Testis (tissue), 3 donors: ENCODE results near the gene ZIC1. TPM values are rescaled to one million over a fixed set of nuclear protein-coding genes. Genes with fewer than 3 reads are reported as not detected.

ENCODE experiments used
- DNase-seq: peaks from one replicate; pipeline ENCODE4 v3.0.0-alpha.2; 2019
- H3K27ac ChIP-seq, 2 donors: fragments of 200-600 bp; sonication (generic); one replicate each; pipeline ENCODE4 v1.5.1; 2019
- H3K27me3 ChIP-seq: fragments of 200-600 bp; sonication (generic); one replicate; pipeline ENCODE4 v1.5.1; 2019
- H3K36me3 ChIP-seq: fragments of 200-600 bp; sonication (generic); one replicate; pipeline ENCODE4 v1.5.1; 2017; ENCODE audit warnings: low read depth; ENCODE audit errors: missing control alignments
- H3K4me1 ChIP-seq: fragments of 200-600 bp; sonication (generic); one replicate; pipeline ENCODE4 v1.5.1; 2019
- H3K4me3 ChIP-seq, 2 donors: fragments of 200-600 bp; sonication (generic); one replicate each; pipeline ENCODE4 v1.5.1; 2017 to 2019
- H3K9me3 ChIP-seq: fragments of 200-600 bp; sonication (generic); one replicate; pipeline ENCODE4 v1.5.1; 2017
- CTCF ChIP-seq, 3 experiments: fragments of 450-650 bp in 2 of 3; fragments of 200-600 bp in 1 of 3; sonication (generic) in 1 of 3; IDR thresholded peaks; one replicate each; pipeline ENCODE4 v1.5.1; 2016 to 2019; ENCODE audit warnings: antibody characterized with exemption in 3 of 3, mild to moderate bottlenecking in 2 of 3, moderate library complexity in 1 of 3
- POLR2A ChIP-seq: fragments of 450-650 bp; IDR thresholded peaks from one replicate; pipeline ENCODE4 v1.6.1; 2017; ENCODE audit warnings: antibody characterized with exemption, mild to moderate bottlenecking, moderate library complexity
- WGBS, 2 donors: methylation state at CpG; one replicate each; pipeline ENCODE4 v1.1.5; 2018; 5-methylcytosine and 5-hydroxymethylcytosine counted together
- intact Hi-C: fragments of 100-400 bp; cut with DNase I; formaldehyde crosslinking; loops from one replicate; pipeline ENCODE4 v1.15.1; 2023; ENCODE audit warnings: low total_unique reads
- polyA plus RNA-seq: library from polyadenylated mRNA; stranded (reverse); fragments of 350-450 nt; fragmentation: Illumina TruSeq; extraction: RNeasy Lipid Tissue Mini Kit (QIAGEN cat#74804); gene quantifications from one replicate; pipeline ENCODE4 v1.2.3, GENCODE V29; 2014; ENCODE audit warnings: low read depth, low replicate concordance; ENCODE audit not compliant: insufficient read depth
- total RNA-seq, 2 donors: library from RNA; depleted of rRNA; stranded (reverse); fragments of >200 nt; gene quantifications; one replicate each; pipeline ENCODE4 v1.2.3, GENCODE V29; 2016

The ZIC1 gene
- total and polyA plus RNA-seq, 3 donors from 2014 or later: 1.4 to 3.5 (median 3.3) TPM

DNA sequence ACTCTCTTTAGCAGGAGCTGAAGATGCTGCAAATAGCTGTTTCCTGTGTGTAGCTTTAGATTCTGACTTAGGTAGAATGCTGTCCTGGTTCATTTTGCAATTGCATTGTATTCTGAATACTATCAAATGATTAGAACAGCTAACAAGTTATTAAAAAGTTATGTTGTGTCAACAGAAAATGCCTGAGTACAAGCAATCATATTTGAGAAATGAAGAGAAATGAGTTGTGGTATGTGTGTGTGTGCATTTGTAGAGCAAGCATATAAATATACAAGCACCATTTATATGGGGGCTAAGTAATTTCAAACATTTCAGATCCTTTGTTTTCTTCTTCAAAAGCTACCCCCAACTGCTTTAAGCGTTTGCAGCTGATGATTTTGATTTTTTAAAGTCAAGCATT lies 7.8 kb downstream of the ZIC1 start:
- TF ChIP-seq POLR2A (no peak), CTCF (IDR thresholded peaks at IDR 0.05) (no peak)
- no peak for DNase-seq
- Histone ChIP-seq H3K4me3 (no peak overlapping the region), H3K27me3 (peaks cover 7% of the 10 kb centered on the region), H3K27ac (no peak overlapping the region), H3K4me1 (peaks cover 6% of the 10 kb centered on the region), H3K9me3 (no peaks in the 10 kb centered on the region), H3K36me3 (no peaks in the 10 kb centered on the region)
- intact Hi-C loops: no loop called here
- WGBS, 2 donors: 28 to 30% methylated on average over 1 of the region's 1 CpG

DNA sequence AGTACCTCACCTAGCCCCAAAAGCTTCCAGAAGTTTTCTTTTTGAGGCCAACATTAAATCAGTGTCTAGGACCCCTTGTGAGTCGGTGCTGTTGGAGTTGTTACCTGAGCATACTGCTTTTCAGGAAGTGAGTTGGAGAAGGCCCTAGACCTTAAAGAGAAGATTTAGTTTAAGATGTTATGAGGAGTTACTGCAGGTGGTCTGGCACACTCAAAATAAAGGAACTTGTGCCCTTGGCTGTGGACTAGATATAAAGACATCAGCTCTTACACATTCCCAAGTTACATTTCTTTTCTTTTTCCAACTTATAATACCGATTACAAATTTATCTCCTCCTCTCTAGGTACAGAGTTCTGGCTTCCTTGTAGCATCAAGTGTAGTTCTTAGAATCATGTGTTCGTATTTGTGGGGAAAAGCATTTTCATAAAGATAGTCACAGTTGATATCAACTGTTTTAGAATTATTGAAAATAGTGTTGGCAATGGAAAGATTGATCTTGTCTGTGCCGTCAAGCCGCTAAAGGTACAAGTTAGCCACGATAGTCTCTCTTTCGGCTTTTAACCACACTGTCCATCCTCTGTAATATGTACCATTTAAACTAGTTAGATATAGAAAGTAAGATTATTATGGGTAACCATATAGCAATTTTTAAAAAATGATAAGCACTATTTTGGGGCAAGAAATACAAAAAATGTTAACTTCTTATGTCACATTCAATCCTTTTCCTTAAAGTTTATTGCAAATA lies 8.6 kb downstream of the ZIC1 start:
- DNase-seq: no peak
- H3K4me3 ChIP-seq: no peak overlapping the region
- no peaks in the 10 kb centered on the region for H3K36me3 ChIP-seq
- H3K27me3 ChIP-seq: peaks cover 10% of the 10 kb centered on the region
- no peak overlapping the region for H3K27ac ChIP-seq
- intact Hi-C loops: no loop called here
- H3K4me1 ChIP-seq: peaks cover 6% of the 10 kb centered on the region
- TF ChIP-seq POLR2A: no peak
- TF ChIP-seq CTCF (IDR thresholded peaks at IDR 0.05): no peak
- 49 to 65% methylated on average over 7 of the region's 7 CpGs for WGBS, 2 donors
- no peaks in the 10 kb centered on the region for H3K9me3 ChIP-seq

- Histone ChIP-seq H3K9me3 (no peaks in the 10 kb centered on the region), H3K4me1 (peaks cover 6% of the 10 kb centered on the region), H3K27me3 (peaks cover 10% of the 10 kb centered on the region), H3K4me3 (peak overlapping the region; percentile 44 to 54), H3K27ac (no peak overlapping the region), H3K36me3 (no peaks in the 10 kb centered on the region)
- WGBS, 2 donors: 26 to 28% methylated on average over 4 of the region's 4 CpGs
- intact Hi-C loops: no loop called here
- TF ChIP-seq POLR2A (no peak), CTCF (IDR thresholded peaks at IDR 0.05) (no peak)
- DNase-seq: no peak
These were observed 9.2 kb downstream of the ZIC1 start for GRCh38 chr3:147418371-147418781.

DNA sequence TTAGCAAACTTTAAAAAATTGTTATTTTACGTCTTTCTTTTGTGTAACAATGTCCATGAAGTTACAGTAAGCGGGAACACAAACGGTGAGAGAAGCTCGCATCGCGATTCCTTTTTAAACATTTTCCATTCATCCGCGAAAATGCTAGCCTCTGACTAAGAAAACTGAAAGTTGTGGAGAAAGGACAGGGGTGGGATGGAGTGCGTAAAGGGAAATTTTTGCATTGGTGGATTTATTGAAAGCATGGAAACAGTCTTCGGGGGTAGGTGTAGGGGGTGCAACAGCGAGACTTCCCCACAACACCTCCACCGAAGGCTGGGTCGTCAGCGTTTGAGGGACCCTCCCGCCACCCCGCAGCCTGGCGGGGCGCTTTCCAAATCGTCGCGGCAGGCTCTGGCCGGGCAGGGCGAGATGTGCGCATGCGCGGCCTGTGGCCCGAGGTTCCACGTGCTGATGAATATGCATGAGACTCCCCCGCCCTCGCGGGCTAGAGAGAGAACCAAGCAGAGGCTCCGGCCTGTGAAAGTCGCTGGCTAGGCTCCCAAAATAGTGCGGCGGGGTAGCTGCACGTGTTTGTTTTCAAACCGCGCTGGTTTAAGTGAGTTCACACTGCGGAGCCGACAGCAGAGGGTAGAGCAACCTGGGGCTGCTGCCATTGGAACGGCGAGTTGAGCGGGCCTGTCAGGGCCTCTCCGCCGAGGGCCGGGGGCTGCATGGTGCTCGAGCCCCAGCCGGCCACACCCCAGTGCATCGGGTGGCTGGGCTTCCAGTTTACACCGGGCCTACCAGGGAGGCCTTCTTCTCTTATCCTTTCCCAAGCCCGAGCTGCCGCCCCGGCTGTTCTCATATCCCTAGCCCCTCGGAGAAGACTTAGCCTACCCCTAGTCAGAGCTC lies 9.9 kb downstream of the ZIC1 start:
- Histone ChIP-seq H3K4me1 (peaks cover 6% of the 10 kb centered on the region), H3K27me3 (peaks cover 10% of the 10 kb centered on the region), H3K9me3 (no peaks in the 10 kb centered on the region), H3K36me3 (no peaks in the 10 kb centered on the region), H3K4me3 (peak overlapping the region; percentile 44 to 54), H3K27ac (no peak overlapping the region)
- WGBS, 2 donors: 4 to 5% methylated on average over 37 to 53 of the region's 54 CpGs
- intact Hi-C loops: no loop called here
- DNase-seq: peak; percentile 69
- TF ChIP-seq POLR2A: no peak
- TF ChIP-seq CTCF (IDR thresholded peaks at IDR 0.05): no peak
